A549 (cell line): ENCODE measurements around the gene CYP19A1. TPM values are rescaled to one million over a fixed set of nuclear protein-coding genes. Genes with fewer than 3 reads are reported as not detected.

Experiments
- ATAC-seq, 2 experiments: fragments of 200-7000 bp in 1 of 2; fragments of >200 bp in 1 of 2; cut with Nextera tagmentation in 1 of 2; cut with Tn5 transposase in 1 of 2; 3 replicates each; pipeline versions ENCODE4 v1.8.0 to v1.9.1; 2018 to 2020; ENCODE audit warnings: mild to moderate bottlenecking in 1 of 2, moderate library complexity in 1 of 2
- CTCF ChIA-PET: fragments of 300-600 bp; sonication (Branson Sonifier 250); formaldehyde crosslinking; extraction: SDS; loops from one replicate; lab custom pipeline; 2021; ENCODE audit warnings: antibody characterized with exemption, inconsistent platforms; lab: Yijun Ruan, JAX
- POLR2A ChIA-PET: fragments of 350-600 bp; formaldehyde crosslinking; extraction: SDS; loops from one replicate; lab custom pipeline; 2021; ENCODE audit warnings: antibody characterized with exemption, inconsistent platforms; lab: Yijun Ruan, JAX
- DNase-seq, 2 experiments: peaks; one replicate each; pipeline versions ENCODE4 v3.0.0 to v3.0.0-alpha.2; 2011 to 2016; ENCODE audit warnings: low read depth in 1 of 2, low spot score in 1 of 2
- FAIRE-seq: peaks from 2 replicates; lab custom pipeline; 2011; peaks lifted over from hg19 to GRCh38; lab: Jason Lieb, UNC
- H3K27ac ChIP-seq, 2 experiments: fragments of >200 bp; sonication (Bioruptor Twin); formaldehyde crosslinking; 3 replicates each; pipeline ENCODE4 v1.5.1; 2016 to 2017
- H3K4me1 ChIP-seq: fragments of >200 bp; sonication (Bioruptor Twin); formaldehyde crosslinking; 3 replicates; pipeline ENCODE4 v1.6.1; 2016
- H3K4me2 ChIP-seq: fragments of >200 bp; sonication (Bioruptor Twin); formaldehyde crosslinking; 3 replicates; pipeline ENCODE4 v1.6.1; 2016
- H3K4me3 ChIP-seq: fragments of >200 bp; sonication (Bioruptor Twin); formaldehyde crosslinking; 3 replicates; pipeline ENCODE4 v1.5.1; 2016
- H3K9me3 ChIP-seq: fragments of >200 bp; sonication (Bioruptor Twin); formaldehyde crosslinking; 3 replicates; pipeline ENCODE4 v1.6.1; 2016
- BHLHE40 ChIP-seq: IDR thresholded peaks from 2 replicates; pipeline ENCODE4 v1.6.1; 2012; ENCODE audit warnings: low read depth, low read length, inconsistent platforms
- CBX2 ChIP-seq: fragments of 200-600 bp; sonication (generic); IDR thresholded peaks from 2 replicates; pipeline ENCODE4 v1.6.1; 2016; ENCODE audit warnings: low read depth, mild to moderate bottlenecking, borderline replicate concordance
- CHD2 ChIP-seq: fragments of 150-350 bp; IDR thresholded peaks from 2 replicates; pipeline ENCODE4 v1.6.1; 2014; ENCODE audit warnings: low read length; ENCODE audit not compliant: partially characterized antibody
- FOSB ChIP-seq: fragments of 250-450 bp; sonication (Bioruptor Pico); IDR thresholded peaks from 2 replicates; pipeline ENCODE4 v1.5.0; 2020; ENCODE audit warnings: mild to moderate bottlenecking, moderate library complexity
- HEYL ChIP-seq: fragments of 250-450 bp; sonication (Bioruptor Pico); IDR thresholded peaks from 2 replicates; pipeline ENCODE4 v1.8.0; 2021; ENCODE audit warnings: mild to moderate bottlenecking, moderate library complexity
- HMGXB4 ChIP-seq: fragments of 250-450 bp; sonication (Bioruptor Pico); IDR thresholded peaks from 2 replicates; pipeline ENCODE4 v1.5.0; 2021; ENCODE audit warnings: mild to moderate bottlenecking, moderate library complexity, borderline replicate concordance
- HOXB13 ChIP-seq: fragments of 250-450 bp; sonication (Bioruptor Pico); IDR thresholded peaks from 2 replicates; pipeline ENCODE4 v1.5.0; 2020; ENCODE audit warnings: low read depth, mild to moderate bottlenecking, moderate library complexity
- HOXB5 ChIP-seq: fragments of 250-450 bp; sonication (Bioruptor Pico); IDR thresholded peaks from 2 replicates; pipeline ENCODE4 v1.5.0; 2020; ENCODE audit warnings: mild to moderate bottlenecking, moderate library complexity
- JUNB ChIP-seq: fragments of >200 bp; sonication (Bioruptor Twin); formaldehyde crosslinking; IDR thresholded peaks from 2 replicates; pipeline ENCODE4 v1.6.1; 2016
- KDM1A ChIP-seq: fragments of 200-600 bp; sonication (generic); IDR thresholded peaks from 2 replicates; pipeline ENCODE4 v1.6.1; 2016; ENCODE audit warnings: low read depth, mild to moderate bottlenecking
- KDM5A ChIP-seq: fragments of 200-600 bp; sonication (generic); IDR thresholded peaks from 2 replicates; pipeline ENCODE4 v1.6.1; 2016; ENCODE audit warnings: antibody characterized with exemption, mild to moderate bottlenecking
- MAZ ChIP-seq: fragments of 150-350 bp; IDR thresholded peaks from 2 replicates; pipeline ENCODE4 v1.6.1; 2014; ENCODE audit warnings: antibody characterized with exemption, low read depth, low read length, borderline replicate concordance
- MYC ChIP-seq: IDR thresholded peaks from 2 replicates; pipeline ENCODE4 v1.6.1; 2012; ENCODE audit warnings: mild to moderate bottlenecking, inconsistent platforms, low read length, improper control_type of control experiment, borderline replicate concordance
- NPAS2 ChIP-seq: fragments of 250-450 bp; sonication (Bioruptor Pico); IDR thresholded peaks from 2 replicates; pipeline ENCODE4 v1.8.0; 2022; ENCODE audit warnings: mild to moderate bottlenecking, moderate library complexity, borderline replicate concordance
- NR3C1 ChIP-seq: fragments of >200 bp; sonication (Bioruptor Twin); formaldehyde crosslinking; IDR thresholded peaks from 3 replicates; pipeline ENCODE4 v1.6.1; 2017
- POLR2A ChIP-seq: IDR thresholded peaks from 2 replicates; pipeline ENCODE4 v1.6.1; 2012; ENCODE audit warnings: mild to moderate bottlenecking, low read length
- RAD21 ChIP-seq, 2 experiments: fragments of >200 bp in 1 of 2; sonication (Bioruptor Twin) in 1 of 2; formaldehyde crosslinking in 1 of 2; IDR thresholded peaks in 1 of 2; conservative IDR thresholded peaks in 1 of 2; 2 replicates in 1 of 2; 3 replicates in 1 of 2; pipeline ENCODE4 v1.6.1; 2012 to 2018; ENCODE audit warnings: inconsistent platforms in 1 of 2
- RFX5 ChIP-seq: fragments of 450-650 bp; IDR thresholded peaks from 2 replicates; pipeline ENCODE4 v1.7.1; 2014; ENCODE audit warnings: antibody characterized with exemption, mild to moderate bottlenecking, moderate library complexity
- SREBF2 ChIP-seq: fragments of 450-650 bp; IDR thresholded peaks from 2 replicates; pipeline ENCODE4 v1.6.1; 2014; ENCODE audit warnings: mild to moderate bottlenecking, moderate library complexity
- ZFP36 ChIP-seq: fragments of 450-650 bp; IDR thresholded peaks from 2 replicates; pipeline ENCODE4 v1.6.1; 2014; ENCODE audit warnings: borderline replicate concordance; ENCODE audit not compliant: partially characterized antibody
- ZNF302 ChIP-seq: fragments of 250-450 bp; sonication (Bioruptor Pico); IDR thresholded peaks from 2 replicates; pipeline ENCODE4 v1.9.0; 2021; ENCODE audit warnings: inconsistent platforms, mild to moderate bottlenecking, moderate library complexity
- ZSCAN20 ChIP-seq: fragments of 250-450 bp; sonication (Bioruptor Pico); IDR thresholded peaks from 2 replicates; pipeline ENCODE4 v1.8.0; 2022; ENCODE audit warnings: mild to moderate bottlenecking, moderate library complexity
- WGBS: methylation state at CpG from one replicate; pipeline ENCODE4 v1.1.6; 2017; ENCODE audit errors: missing lambda C conversion rate; 5-methylcytosine and 5-hydroxymethylcytosine counted together
- polyA plus RNA-seq, 4 experiments: library from polyadenylated mRNA; depleted of rRNA in 3 of 4; stranded (reverse); fragments of >200 nt; fragmentation: RNase III in 1 of 4; extraction: RNeasy Plus Mini Kit Qiagen cat#74134 plus additional on column Dnase treatment in 1 of 4; gene quantifications; 2 replicates in 3 of 4; 3 replicates in 1 of 4; pipeline ENCODE4 v1.2.3, GENCODE V29; 2011 to 2017
- TF ChIP-seq, protein P1 (sequence below): fragments of >200 bp; sonication (Bioruptor Twin); formaldehyde crosslinking; IDR thresholded peaks from 2 replicates; pipeline ENCODE4 v1.6.1; 2016
- TF ChIP-seq, protein P2 (sequence below): IDR thresholded peaks from 2 replicates; pipeline ENCODE4 v1.6.1; 2012; ENCODE audit warnings: low read depth, borderline replicate concordance
- TF ChIP-seq, protein P3 (sequence below): IDR thresholded peaks from 2 replicates; pipeline ENCODE4 v1.6.1; 2012
- TF ChIP-seq, protein P4 (sequence below): fragments of >200 bp; sonication (Bioruptor Twin); formaldehyde crosslinking; IDR thresholded peaks from 3 replicates; pipeline ENCODE4 v1.5.1; 2016
- TF ChIP-seq, protein P5 (sequence below): fragments of 150-350 bp; IDR thresholded peaks from 2 replicates; pipeline ENCODE4 v1.6.1; 2014; ENCODE audit warnings: low read depth, mild to moderate bottlenecking, low read length
- TF ChIP-seq, protein P6 (sequence below): fragments of 250-450 bp; sonication (Bioruptor Pico); IDR thresholded peaks from 2 replicates; pipeline ENCODE4 v1.5.0; 2020; ENCODE audit warnings: low read depth, mild to moderate bottlenecking, moderate library complexity

CYP19A1 gene
- polyA plus RNA-seq, 2 of the 4 experiments (the other 2 are of a cell fraction) = 0.36 TPM; not detected in 1

DNA sequence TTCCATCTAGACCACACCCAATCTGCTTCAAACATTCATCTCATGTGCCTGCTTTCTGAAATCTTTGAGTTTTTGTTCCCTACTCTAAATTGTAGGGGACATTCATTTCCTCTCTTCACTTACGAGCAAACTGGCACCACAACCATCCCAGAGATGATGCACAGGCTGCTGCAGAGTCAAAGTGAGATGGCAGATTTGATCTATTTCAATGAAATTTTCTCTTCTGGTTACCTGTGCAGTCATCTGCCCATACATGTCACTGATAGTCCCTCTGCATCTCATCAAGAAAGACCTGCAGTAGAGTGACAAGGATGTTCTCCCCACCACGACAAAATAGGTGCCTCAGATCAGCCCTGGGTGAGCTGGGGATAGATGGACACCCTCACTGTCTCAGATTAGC, 125.5 kb downstream of the CYP19A1 start:
- ATAC-seq = no peak
- POLR2A ChIA-PET = no interaction called here

GRCh38 chr15:51212239-51212638, 126.2 kb downstream of the CYP19A1 start:
- DNase-seq = no peak
- TF ChIP-seq RAD21 (conservative IDR thresholded peaks at IDR 0.05 in 1 of 2, IDR thresholded peaks at IDR 0.05 in 1 of 2) = no peak
- TF ChIP-seq, protein P1, sequence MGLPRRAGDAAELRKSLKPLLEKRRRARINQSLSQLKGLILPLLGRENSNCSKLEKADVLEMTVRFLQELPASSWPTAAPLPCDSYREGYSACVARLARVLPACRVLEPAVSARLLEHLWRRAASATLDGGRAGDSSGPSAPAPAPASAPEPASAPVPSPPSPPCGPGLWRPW = no peak
- TF ChIP-seq JUNB = no peak
- TF ChIP-seq POLR2A = no peak
- no peak for TF ChIP-seq CHD2
- TF ChIP-seq, protein P2, sequence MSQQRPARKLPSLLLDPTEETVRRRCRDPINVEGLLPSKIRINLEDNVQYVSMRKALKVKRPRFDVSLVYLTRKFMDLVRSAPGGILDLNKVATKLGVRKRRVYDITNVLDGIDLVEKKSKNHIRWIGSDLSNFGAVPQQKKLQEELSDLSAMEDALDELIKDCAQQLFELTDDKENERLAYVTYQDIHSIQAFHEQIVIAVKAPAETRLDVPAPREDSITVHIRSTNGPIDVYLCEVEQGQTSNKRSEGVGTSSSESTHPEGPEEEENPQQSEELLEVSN = no peak
- no peak for TF ChIP-seq NPAS2 (CRISPR knock-in tag)
- no peak for TF ChIP-seq ZFP36
- TF ChIP-seq, protein P3, sequence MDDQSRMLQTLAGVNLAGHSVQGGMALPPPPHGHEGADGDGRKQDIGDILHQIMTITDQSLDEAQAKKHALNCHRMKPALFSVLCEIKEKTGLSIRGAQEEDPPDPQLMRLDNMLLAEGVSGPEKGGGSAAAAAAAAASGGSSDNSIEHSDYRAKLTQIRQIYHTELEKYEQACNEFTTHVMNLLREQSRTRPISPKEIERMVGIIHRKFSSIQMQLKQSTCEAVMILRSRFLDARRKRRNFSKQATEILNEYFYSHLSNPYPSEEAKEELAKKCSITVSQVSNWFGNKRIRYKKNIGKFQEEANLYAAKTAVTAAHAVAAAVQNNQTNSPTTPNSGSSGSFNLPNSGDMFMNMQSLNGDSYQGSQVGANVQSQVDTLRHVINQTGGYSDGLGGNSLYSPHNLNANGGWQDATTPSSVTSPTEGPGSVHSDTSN = no peak
- no peak for TF ChIP-seq HMGXB4 (CRISPR knock-in tag)
- TF ChIP-seq ZNF302 (CRISPR knock-in tag) = no peak
- TF ChIP-seq, protein P4, sequence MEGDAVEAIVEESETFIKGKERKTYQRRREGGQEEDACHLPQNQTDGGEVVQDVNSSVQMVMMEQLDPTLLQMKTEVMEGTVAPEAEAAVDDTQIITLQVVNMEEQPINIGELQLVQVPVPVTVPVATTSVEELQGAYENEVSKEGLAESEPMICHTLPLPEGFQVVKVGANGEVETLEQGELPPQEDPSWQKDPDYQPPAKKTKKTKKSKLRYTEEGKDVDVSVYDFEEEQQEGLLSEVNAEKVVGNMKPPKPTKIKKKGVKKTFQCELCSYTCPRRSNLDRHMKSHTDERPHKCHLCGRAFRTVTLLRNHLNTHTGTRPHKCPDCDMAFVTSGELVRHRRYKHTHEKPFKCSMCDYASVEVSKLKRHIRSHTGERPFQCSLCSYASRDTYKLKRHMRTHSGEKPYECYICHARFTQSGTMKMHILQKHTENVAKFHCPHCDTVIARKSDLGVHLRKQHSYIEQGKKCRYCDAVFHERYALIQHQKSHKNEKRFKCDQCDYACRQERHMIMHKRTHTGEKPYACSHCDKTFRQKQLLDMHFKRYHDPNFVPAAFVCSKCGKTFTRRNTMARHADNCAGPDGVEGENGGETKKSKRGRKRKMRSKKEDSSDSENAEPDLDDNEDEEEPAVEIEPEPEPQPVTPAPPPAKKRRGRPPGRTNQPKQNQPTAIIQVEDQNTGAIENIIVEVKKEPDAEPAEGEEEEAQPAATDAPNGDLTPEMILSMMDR = no peak
- TF ChIP-seq HOXB5 (CRISPR knock-in tag) = no peak
- no peak for TF ChIP-seq FOSB (CRISPR knock-in tag)
- no peak for TF ChIP-seq NR3C1
- no peak for TF ChIP-seq RFX5
- no peak for TF ChIP-seq ZSCAN20
- ChIA-PET POLR2A (no interaction called here), CTCF (interaction anchor here (1.2 to 1.3 kb wide), 3 partner anchors 20 to 30 kb away, joined by 3 read pairs; no protein-coding TSS in a partner anchor)
- no peak for ATAC-seq
- Histone ChIP-seq H3K4me1 (no peaks in the 10 kb centered on the region), H3K4me3 (no peak overlapping the region), H3K9me3 (no peaks in the 10 kb centered on the region), H3K27ac (no peak overlapping the region), H3K4me2 (no peak overlapping the region)
- no peak for FAIRE-seq
- 54% methylated on average over 5 of the region's 5 CpGs for WGBS

More for the DNA sequence above, 125.5 kb downstream of the CYP19A1 start:
- TF ChIP-seq SREBF2 (no peak), KDM5A (no peak), HOXB5 (CRISPR knock-in tag) (no peak), MAZ (no peak), CBX2 (no peak), ZNF302 (CRISPR knock-in tag) (no peak), MYC (no peak), JUNB (no peak), RFX5 (no peak), KDM1A (no peak), HOXB13 (CRISPR knock-in tag) (no peak), HEYL (CRISPR knock-in tag) (no peak), BHLHE40 (no peak)
- TF ChIP-seq, protein P4 = no peak
- TF ChIP-seq, protein P5, sequence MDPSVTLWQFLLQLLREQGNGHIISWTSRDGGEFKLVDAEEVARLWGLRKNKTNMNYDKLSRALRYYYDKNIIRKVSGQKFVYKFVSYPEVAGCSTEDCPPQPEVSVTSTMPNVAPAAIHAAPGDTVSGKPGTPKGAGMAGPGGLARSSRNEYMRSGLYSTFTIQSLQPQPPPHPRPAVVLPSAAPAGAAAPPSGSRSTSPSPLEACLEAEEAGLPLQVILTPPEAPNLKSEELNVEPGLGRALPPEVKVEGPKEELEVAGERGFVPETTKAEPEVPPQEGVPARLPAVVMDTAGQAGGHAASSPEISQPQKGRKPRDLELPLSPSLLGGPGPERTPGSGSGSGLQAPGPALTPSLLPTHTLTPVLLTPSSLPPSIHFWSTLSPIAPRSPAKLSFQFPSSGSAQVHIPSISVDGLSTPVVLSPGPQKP = no peak
- TF ChIP-seq, protein P6, sequence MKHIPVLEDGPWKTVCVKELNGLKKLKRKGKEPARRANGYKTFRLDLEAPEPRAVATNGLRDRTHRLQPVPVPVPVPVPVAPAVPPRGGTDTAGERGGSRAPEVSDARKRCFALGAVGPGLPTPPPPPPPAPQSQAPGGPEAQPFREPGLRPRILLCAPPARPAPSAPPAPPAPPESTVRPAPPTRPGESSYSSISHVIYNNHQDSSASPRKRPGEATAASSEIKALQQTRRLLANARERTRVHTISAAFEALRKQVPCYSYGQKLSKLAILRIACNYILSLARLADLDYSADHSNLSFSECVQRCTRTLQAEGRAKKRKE (CRISPR knock-in tag) = no peak
- TF ChIP-seq, protein P1 = no peak
- CTCF ChIA-PET = interaction anchor here (0.6 to 1.3 kb wide), 4 partner anchors 19 to 401 kb away, joined by 3 to 4 read pairs (median 3); no protein-coding TSS in a partner anchor
- Histone ChIP-seq H3K4me3 (no peak overlapping the region), H3K27ac (no peak overlapping the region), H3K4me2 (no peak overlapping the region), H3K9me3 (no peaks in the 10 kb centered on the region), H3K4me1 (no peaks in the 10 kb centered on the region)
- 33% methylated on average over 2 of the region's 2 CpGs for WGBS
- DNase-seq (no peak), FAIRE-seq (no peak)
